Lower lobe of right lung (tissue), 2 donors: ENCODE results near the gene NFKBIZ. TPM values are rescaled to one million over a fixed set of nuclear protein-coding genes. Genes with fewer than 3 reads are reported as not detected.
"Not testable (repeated sequence)": the region's sequence is repeated elsewhere in the genome, so short reads cannot be mapped to it uniquely, and the experiment has no call there.

Source experiments
- ATAC-seq, 2 donors: fragments of 200-7000 bp; cut with Tn5 transposase; one replicate each; pipeline ENCODE4 v1.9.1; 2020 to 2022; ENCODE audit warnings: mild to moderate bottlenecking in 2 of 2, moderate library complexity in 2 of 2
- DNase-seq: peaks from one replicate; pipeline ENCODE4 v3.0.0-alpha.2; 2020
- H3K27ac ChIP-seq: fragments of 200-600 bp; one replicate; pipeline ENCODE4 v1.8.0; 2022
- H3K27me3 ChIP-seq: fragments of 200-600 bp; one replicate; pipeline ENCODE4 v1.8.0; 2022; ENCODE audit warnings: low read depth
- H3K36me3 ChIP-seq: fragments of 200-600 bp; one replicate; pipeline ENCODE4 v1.8.0; 2022; ENCODE audit warnings: mild to moderate bottlenecking
- H3K4me1 ChIP-seq: fragments of 200-600 bp; one replicate; pipeline ENCODE4 v1.8.0; 2022
- H3K4me3 ChIP-seq: fragments of 200-600 bp; one replicate; pipeline ENCODE4 v1.8.0; 2022; ENCODE audit warnings: mild to moderate bottlenecking
- H3K9me3 ChIP-seq: fragments of 200-600 bp; one replicate; pipeline ENCODE4 v1.8.0; 2022
- intact Hi-C: fragments of 100-400 bp; cut with DNase I; formaldehyde crosslinking; loops from one replicate; pipeline ENCODE4 v1.11.0; 2022
- total RNA-seq: library from RNA; stranded (reverse); fragmentation: NEBNext Ultra II Directional; extraction: Animal tissue kit (Norgen Biotek cat#: 25700); gene quantifications from one replicate; pipeline ENCODE4 v1.2.1, GENCODE V29; 2021
- TF ChIP-seq, protein P1 (sequence below): fragments of 200-600 bp; IDR thresholded peaks from one replicate; pipeline ENCODE4 v1.8.0; 2022; ENCODE audit warnings: antibody characterized with exemption, mild to moderate bottlenecking
- donor health status: DM: no; HTN: yes; CAD: no; lungs with severe emphysema.

The NFKBIZ gene
- total RNA-seq, 1 donor from 2014 or later = 76.2 TPM

DNA sequence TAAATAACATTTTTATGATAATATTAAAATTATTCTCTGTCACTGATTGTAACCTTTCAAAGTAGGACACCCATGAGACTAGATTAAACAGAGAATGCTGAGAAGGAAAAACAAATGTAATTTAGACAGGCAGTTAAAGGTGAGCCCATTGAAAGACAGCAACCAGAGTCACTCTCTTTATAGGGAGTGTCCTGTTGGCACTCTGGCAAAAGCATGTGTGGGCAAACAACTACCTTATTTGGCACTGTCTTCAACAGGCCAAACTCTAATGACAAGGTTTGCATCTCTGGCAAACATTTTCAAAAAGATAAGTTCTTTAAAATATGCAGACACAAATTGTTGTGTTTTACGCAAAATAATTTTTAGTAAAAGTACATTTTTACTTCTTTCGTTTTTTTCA lies 29.8 kb downstream of the NFKBIZ start:
- DNase-seq (no peak), ATAC-seq (no peak)
- no peaks in the 10 kb centered on the region for H3K9me3 ChIP-seq
- no peak overlapping the region for H3K4me3 ChIP-seq
- no peaks in the 10 kb centered on the region for H3K27me3 ChIP-seq
- TF ChIP-seq, protein P1, sequence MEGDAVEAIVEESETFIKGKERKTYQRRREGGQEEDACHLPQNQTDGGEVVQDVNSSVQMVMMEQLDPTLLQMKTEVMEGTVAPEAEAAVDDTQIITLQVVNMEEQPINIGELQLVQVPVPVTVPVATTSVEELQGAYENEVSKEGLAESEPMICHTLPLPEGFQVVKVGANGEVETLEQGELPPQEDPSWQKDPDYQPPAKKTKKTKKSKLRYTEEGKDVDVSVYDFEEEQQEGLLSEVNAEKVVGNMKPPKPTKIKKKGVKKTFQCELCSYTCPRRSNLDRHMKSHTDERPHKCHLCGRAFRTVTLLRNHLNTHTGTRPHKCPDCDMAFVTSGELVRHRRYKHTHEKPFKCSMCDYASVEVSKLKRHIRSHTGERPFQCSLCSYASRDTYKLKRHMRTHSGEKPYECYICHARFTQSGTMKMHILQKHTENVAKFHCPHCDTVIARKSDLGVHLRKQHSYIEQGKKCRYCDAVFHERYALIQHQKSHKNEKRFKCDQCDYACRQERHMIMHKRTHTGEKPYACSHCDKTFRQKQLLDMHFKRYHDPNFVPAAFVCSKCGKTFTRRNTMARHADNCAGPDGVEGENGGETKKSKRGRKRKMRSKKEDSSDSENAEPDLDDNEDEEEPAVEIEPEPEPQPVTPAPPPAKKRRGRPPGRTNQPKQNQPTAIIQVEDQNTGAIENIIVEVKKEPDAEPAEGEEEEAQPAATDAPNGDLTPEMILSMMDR = no peak
- H3K4me1 ChIP-seq = no peaks in the 10 kb centered on the region
- no peak overlapping the region for H3K27ac ChIP-seq
- no peaks in the 10 kb centered on the region for H3K36me3 ChIP-seq
- intact Hi-C loops = no loop called here

GRCh38 chr3:101879623-101880284 lies 30.4 kb downstream of the NFKBIZ start:
- intact Hi-C loops = no loop called here
- Histone ChIP-seq H3K9me3 (no peaks in the 10 kb centered on the region), H3K4me3 (no peak overlapping the region), H3K27ac (no peak overlapping the region), H3K27me3 (no peaks in the 10 kb centered on the region), H3K36me3 (no peaks in the 10 kb centered on the region), H3K4me1 (no peaks in the 10 kb centered on the region)
- TF ChIP-seq, protein P1 = no peak
- ATAC-seq (no peak), DNase-seq (no peak)

- TF ChIP-seq, protein P1 = no peak
Observed at GRCh38 chr3:101884776-101885175, 35.5 kb downstream of the NFKBIZ start.

DNA sequence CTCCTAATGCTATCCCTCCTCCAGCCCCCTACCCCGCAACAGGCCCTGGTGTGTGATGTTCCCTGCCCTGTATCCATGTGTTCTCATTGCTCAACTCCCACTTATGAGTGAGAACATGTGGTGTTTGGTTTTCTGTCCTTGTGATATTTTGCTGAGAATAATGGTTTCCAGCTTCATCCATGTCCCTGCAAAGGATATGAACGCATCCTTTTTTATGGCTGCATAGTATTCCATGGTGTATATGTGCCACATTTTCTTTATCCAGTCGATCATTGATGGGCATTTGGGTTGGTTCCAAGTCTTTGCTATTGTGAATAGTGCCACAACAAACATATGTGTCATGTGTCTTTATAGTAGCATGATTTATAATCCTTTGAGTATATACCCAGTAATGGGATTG lies 36.3 kb downstream of the NFKBIZ start:
- H3K27ac ChIP-seq, intact Hi-C loops: not testable (repeated sequence)

More at GRCh38 chr3:101884776-101885175, 35.5 kb downstream of the NFKBIZ start:
- DNase-seq = no peak
- no peak overlapping the region for H3K27ac ChIP-seq
- intact Hi-C loops = no loop called here
- H3K36me3 ChIP-seq = no peaks in the 10 kb centered on the region
- ATAC-seq = no peak
- H3K9me3 ChIP-seq = no peaks in the 10 kb centered on the region
- H3K4me3 ChIP-seq = no peak overlapping the region
- no peaks in the 10 kb centered on the region for H3K4me1 ChIP-seq
- no peaks in the 10 kb centered on the region for H3K27me3 ChIP-seq

GRCh38 chr3:101886626-101887025 lies 37.3 kb downstream of the NFKBIZ start:
- TF ChIP-seq, protein P1 = no peak
- Histone ChIP-seq H3K9me3 (no peaks in the 10 kb centered on the region), H3K4me1 (no peaks in the 10 kb centered on the region), H3K27ac (no peak overlapping the region), H3K4me3 (no peak overlapping the region), H3K27me3 (no peaks in the 10 kb centered on the region), H3K36me3 (no peaks in the 10 kb centered on the region)
- no peak for ATAC-seq
- intact Hi-C loops = no loop called here
- DNase-seq = no peak

More for the DNA sequence above, 36.3 kb downstream of the NFKBIZ start:
- not testable (repeated sequence) for H3K4me1 ChIP-seq, H3K9me3 ChIP-seq, H3K36me3 ChIP-seq, DNase-seq, H3K27me3 ChIP-seq, ATAC-seq, H3K4me3 ChIP-seq

DNA sequence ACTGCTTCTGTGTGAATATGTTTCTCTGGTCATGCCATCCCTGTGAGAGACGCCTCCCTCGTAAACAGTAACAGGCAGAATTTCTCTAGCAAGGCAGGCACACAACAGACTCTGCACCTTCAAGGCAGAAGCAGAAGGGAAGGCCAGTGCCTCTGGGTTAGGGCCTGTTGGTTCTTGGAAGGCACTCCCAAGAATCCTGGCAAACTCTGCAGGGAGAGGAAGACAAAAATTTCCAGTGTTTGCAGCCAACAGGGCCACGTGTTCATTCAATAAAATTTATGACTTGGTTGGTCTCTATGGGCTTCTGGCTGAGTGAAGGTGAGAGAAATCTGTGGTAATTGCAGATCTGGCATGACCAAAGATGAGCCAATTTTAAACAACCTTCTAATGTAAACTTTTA lies 39.3 kb downstream of the NFKBIZ start:
- intact Hi-C loops = no loop called here
- Histone ChIP-seq H3K36me3 (no peaks in the 10 kb centered on the region), H3K4me3 (no peak overlapping the region), H3K27me3 (no peaks in the 10 kb centered on the region), H3K27ac (no peak overlapping the region), H3K4me1 (no peaks in the 10 kb centered on the region), H3K9me3 (no peaks in the 10 kb centered on the region)
- ATAC-seq (no peak), DNase-seq (no peak)
- TF ChIP-seq, protein P1 = no peak
